GM23338 (cell line): ENCODE results near the gene ESRRB.

Experiments
- CTCF ChIP-seq, 2 experiments: fragments of 200-600 bp in 1 of 2; sonication (generic) in 1 of 2; conservative IDR thresholded peaks; 2 replicates each; pipeline versions ENCODE4 v1.5.1 to v1.6.1; 2016 to 2017; ENCODE audit warnings: antibody characterized with exemption in 2 of 2, low read depth in 2 of 2, mild to moderate bottlenecking in 2 of 2, moderate library complexity in 1 of 2
- EZH2 ChIP-seq: fragments of 200-600 bp; sonication (generic); IDR thresholded peaks from one replicate; pipeline ENCODE4 v1.8.0; 2017; ENCODE audit warnings: antibody characterized with exemption, mild to moderate bottlenecking, low read depth; ENCODE audit not compliant: unreplicated experiment
- JUNB ChIP-seq: IDR thresholded peaks from one replicate; pipeline ENCODE4 v1.6.1; 2016; ENCODE audit warnings: antibody characterized with exemption; ENCODE audit not compliant: unreplicated experiment
- POLR2AphosphoS5 ChIP-seq: IDR thresholded peaks from 2 replicates; pipeline ENCODE4 v1.6.1; 2016; ENCODE audit warnings: antibody characterized with exemption, low read depth

GRCh38 chr14:76386944-76387782 lies 11.2 kb downstream of the ESRRB start:
- TF ChIP-seq CTCF (conservative IDR thresholded peaks at IDR 0.05; ENCODE audit: low read depth in 2 of 2) (peak; percentile 91 to 97), EZH2 (no peak), JUNB (no peak), POLR2AphosphoS5 (no peak)
